Activated naive CD4-positive, alpha-beta T cell treated with anti-CD3 and anti-CD28 coated beads for 36 hours (primary cell): ENCODE data around the gene LMO7. TPM values are rescaled to one million over a fixed set of nuclear protein-coding genes. Genes with fewer than 3 reads are reported as not detected.

Experiments
- CTCF ChIA-PET: fragments of 350-600 bp; sonication (Branson Sonifier 250); formaldehyde crosslinking; loops from one replicate; lab custom pipeline; 2021; ENCODE audit warnings: antibody characterized with exemption; lab: Charles Lee
- DNase-seq: peaks from one replicate; pipeline ENCODE4 v3.0.0-alpha.2; 2020
- H3K27ac Mint-ChIP-seq: one replicate; pipeline ENCODE4 v1.8.0; 2021; ENCODE audit warnings: mild to moderate bottlenecking, mixed read lengths
- H3K27me3 Mint-ChIP-seq: one replicate; pipeline ENCODE4 v1.8.0; 2021; ENCODE audit warnings: low read depth, mixed read lengths
- H3K36me3 Mint-ChIP-seq: one replicate; pipeline ENCODE4 v1.8.0; 2021; ENCODE audit warnings: low read depth, mixed read lengths
- H3K4me1 Mint-ChIP-seq: one replicate; pipeline ENCODE4 v1.8.0; 2021; ENCODE audit warnings: low read depth, mixed read lengths
- H3K4me3 Mint-ChIP-seq: one replicate; pipeline ENCODE4 v1.8.0; 2021; ENCODE audit warnings: mild to moderate bottlenecking, moderate library complexity, mixed read lengths
- H3K9me3 Mint-ChIP-seq: one replicate; pipeline ENCODE4 v1.8.0; 2021; ENCODE audit warnings: mixed read lengths
- intact Hi-C: fragments of 100-400 bp; cut with micrococcal nuclease; formaldehyde crosslinking; loops from one replicate; pipeline ENCODE4 v1.15.1; 2023
- total RNA-seq, 2 experiments: library from RNA; stranded (reverse); gene quantifications; one replicate each; pipeline ENCODE4 v1.2.3, GENCODE V29; 2021

The LMO7 gene
- total RNA-seq: 10 to 100 TPM; 10.5 to 12.0 TPM

DNA sequence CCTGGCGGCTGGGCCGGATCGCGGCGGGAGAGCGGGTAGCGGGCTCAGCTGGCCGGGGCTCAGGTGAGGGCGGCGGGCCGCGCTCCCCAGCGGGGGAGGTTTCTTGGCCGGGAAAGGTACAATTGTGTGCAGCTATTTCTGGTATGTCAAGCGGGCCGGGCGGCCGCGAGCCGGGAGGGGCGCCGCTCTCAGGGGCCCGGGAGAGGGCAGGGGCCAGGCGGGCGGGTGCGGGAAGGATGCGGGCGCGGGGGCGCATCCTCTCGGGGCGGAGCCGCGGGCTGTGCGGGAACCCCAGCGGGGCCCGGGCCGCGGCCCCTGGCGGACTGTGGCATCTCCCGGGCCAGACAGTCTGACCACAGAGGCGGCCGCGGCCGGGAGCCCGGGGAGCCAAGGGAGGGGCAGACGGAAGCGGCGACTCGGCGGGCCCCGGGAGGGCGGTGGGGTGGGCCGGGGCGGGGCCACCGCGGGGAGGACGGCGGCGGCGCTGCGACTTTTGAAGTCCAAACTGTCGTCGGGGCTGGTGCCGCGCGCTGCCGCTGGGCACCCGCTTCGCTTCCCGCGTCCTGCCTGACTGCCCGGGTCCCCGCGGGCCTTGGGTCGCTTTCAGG, at the start of gene LMO7:
LMO7 (plus strand) TSS at position 503 of the 608 bp plus-strand sequence. CDS start 328 bp downstream, outside the sequence.
- H3K27ac Mint-ChIP-seq: no peak within 1 kb of the TSS
- H3K4me3 Mint-ChIP-seq: peak within 1 kb of the TSS; percentile 75
- CTCF ChIA-PET: interaction anchor here (1.2 kb wide), 1 partner anchor 9 kb away, joined by 3 read pairs; no protein-coding TSS in a partner anchor
- intact Hi-C loops: loop anchor here (1.0 to 5.0 kb wide), 6 partner anchors 87 to 309 kb away; partner anchors contain the start of genes TBC1D4 and UCHL3
- DNase-seq: peak; percentile 55
- peaks cover 6% of the 10 kb centered on the region for H3K4me1 Mint-ChIP-seq
- H3K9me3 Mint-ChIP-seq: no peaks in the 10 kb centered on the region
- H3K27me3 Mint-ChIP-seq: peaks cover 12% of the 10 kb centered on the region
- no peaks in the 10 kb centered on the region for H3K36me3 Mint-ChIP-seq

- Mint-ChIP-seq H3K27me3 (no peaks in the 10 kb centered on the region), H3K9me3 (peaks cover 13% of the 10 kb centered on the region), H3K4me3 (no peak overlapping the region), H3K27ac (no peak overlapping the region), H3K36me3 (peaks cover 45% of the 10 kb centered on the region), H3K4me1 (peaks cover 4% of the 10 kb centered on the region)
- intact Hi-C loops: no loop called here
- CTCF ChIA-PET: no interaction called here
- no peak for DNase-seq
These were observed 48.5 kb upstream of the LMO7 start for GRCh38 chr13:75587679-75588078.

- Mint-ChIP-seq H3K4me3 (no peak overlapping the region), H3K9me3 (no peaks in the 10 kb centered on the region), H3K27me3 (no peaks in the 10 kb centered on the region), H3K27ac (no peak overlapping the region), H3K36me3 (peaks cover 30% of the 10 kb centered on the region), H3K4me1 (no peaks in the 10 kb centered on the region)
- CTCF ChIA-PET: interaction anchor here (0.7 kb wide), 1 partner anchor 279 kb away, joined by 3 read pairs; no protein-coding TSS in a partner anchor
- no peak for DNase-seq
- intact Hi-C loops: no loop called here
These were observed 39.4 kb upstream of the LMO7 start for GRCh38 chr13:75596657-75597182.

DNA sequence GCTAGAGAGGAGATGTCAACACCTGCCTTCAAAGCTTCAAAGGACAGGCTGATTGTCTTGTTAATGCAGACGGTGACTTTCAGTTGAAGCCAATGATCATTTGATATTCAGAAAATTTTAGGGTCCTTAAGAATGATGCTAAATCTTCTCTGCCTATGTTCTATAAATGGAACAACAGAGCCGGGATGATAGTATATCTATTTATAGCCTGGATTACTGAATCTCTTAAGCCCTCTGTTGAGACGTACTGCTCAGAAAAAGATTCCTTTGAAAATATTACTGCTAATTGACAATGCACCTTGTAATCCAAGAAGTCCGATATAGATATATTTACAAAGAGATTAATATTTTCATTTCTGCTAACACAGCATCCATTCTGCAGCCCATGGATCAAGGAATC, 35.8 kb upstream of the LMO7 start:
- H3K36me3 Mint-ChIP-seq: peaks cover 32% of the 10 kb centered on the region
- no peaks in the 10 kb centered on the region for H3K27me3 Mint-ChIP-seq
- no peak for DNase-seq
- CTCF ChIA-PET: interaction anchor here (0.5 kb wide), 1 partner anchor 1328 kb away, joined by 3 read pairs; no protein-coding TSS in a partner anchor
- no peak overlapping the region for H3K4me3 Mint-ChIP-seq
- H3K27ac Mint-ChIP-seq: no peak overlapping the region
- intact Hi-C loops: no loop called here
- H3K9me3 Mint-ChIP-seq: no peaks in the 10 kb centered on the region
- no peaks in the 10 kb centered on the region for H3K4me1 Mint-ChIP-seq

DNA sequence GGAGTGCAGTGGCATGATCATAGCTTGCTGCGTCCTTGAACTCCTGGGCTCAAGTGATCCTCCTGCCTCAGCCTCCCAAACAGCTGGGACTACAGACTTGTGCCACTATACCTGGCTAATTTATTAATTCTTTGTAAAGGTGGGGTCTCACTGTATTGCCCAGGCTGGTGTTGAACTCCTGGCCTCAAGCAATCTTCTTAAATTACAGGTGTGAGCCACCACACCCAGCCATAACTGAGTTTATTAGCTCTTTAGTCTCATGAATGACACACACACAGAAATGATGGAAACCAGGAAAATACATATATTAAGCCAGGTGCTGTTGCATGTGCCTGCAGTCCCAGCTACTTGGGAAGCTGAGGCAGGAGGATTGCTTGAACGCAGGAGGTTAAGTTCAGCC, 33.1 kb upstream of the LMO7 start:
- Mint-ChIP-seq H3K9me3 (no peaks in the 10 kb centered on the region), H3K4me1 (no peaks in the 10 kb centered on the region), H3K36me3 (peaks cover 29% of the 10 kb centered on the region), H3K4me3 (no peak overlapping the region), H3K27me3 (no peaks in the 10 kb centered on the region), H3K27ac (no peak overlapping the region)
- intact Hi-C loops: no loop called here
- no peak for DNase-seq
- CTCF ChIA-PET: no interaction called here

- Mint-ChIP-seq H3K4me1 (no peaks in the 10 kb centered on the region), H3K36me3 (peaks cover 13% of the 10 kb centered on the region), H3K4me3 (no peak overlapping the region), H3K27ac (no peak overlapping the region), H3K9me3 (no peaks in the 10 kb centered on the region), H3K27me3 (no peaks in the 10 kb centered on the region)
- no peak for DNase-seq
- intact Hi-C loops: no loop called here
- CTCF ChIA-PET: no interaction called here
These were observed 28.7 kb upstream of the LMO7 start for GRCh38 chr13:75607447-75607846.

DNA sequence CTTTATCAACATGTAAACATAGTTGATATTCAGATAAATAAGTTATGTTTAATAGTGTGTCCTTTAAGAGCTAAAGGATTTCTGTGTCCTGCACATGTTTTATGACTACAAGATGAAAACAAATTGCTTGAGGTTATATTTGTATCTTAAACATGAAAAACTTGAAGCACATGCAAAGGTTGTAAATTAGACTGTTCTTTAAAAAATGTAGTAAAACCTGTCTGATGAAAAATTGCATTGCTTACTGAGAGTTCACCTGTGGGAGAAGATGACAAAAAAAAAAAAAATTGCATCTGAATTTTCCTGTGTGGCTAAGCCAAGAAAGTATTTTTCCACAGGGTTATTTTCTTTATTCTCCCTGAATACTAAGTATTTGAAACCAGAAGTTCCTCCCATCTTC, 25.7 kb upstream of the LMO7 start:
- intact Hi-C loops: no loop called here
- no peaks in the 10 kb centered on the region for H3K9me3 Mint-ChIP-seq
- peaks cover 19% of the 10 kb centered on the region for H3K36me3 Mint-ChIP-seq
- no peak for DNase-seq
- H3K4me3 Mint-ChIP-seq: no peak overlapping the region
- H3K27me3 Mint-ChIP-seq: no peaks in the 10 kb centered on the region
- CTCF ChIA-PET: no interaction called here
- no peaks in the 10 kb centered on the region for H3K4me1 Mint-ChIP-seq
- H3K27ac Mint-ChIP-seq: no peak overlapping the region

DNA sequence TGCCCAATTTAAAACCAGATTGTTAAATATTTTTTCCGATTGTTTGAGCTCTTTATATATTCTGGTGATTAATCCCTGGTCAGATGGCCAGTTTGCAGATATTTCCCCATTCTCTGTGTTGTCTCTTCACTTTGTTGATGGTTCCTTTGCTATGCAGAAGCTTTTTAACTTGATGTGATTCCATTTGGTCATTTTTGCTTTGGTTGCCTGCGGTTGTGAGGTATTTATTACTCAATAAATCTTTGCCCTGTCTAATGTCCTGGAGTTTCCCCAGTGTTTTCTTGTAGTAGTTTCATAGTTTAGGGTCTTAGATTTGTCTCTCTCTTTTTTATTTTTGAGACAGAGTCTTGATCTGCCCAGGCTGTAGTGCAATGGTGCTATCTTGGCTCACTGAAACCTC, 23.8 kb upstream of the LMO7 start:
- Mint-ChIP-seq H3K9me3 (no peaks in the 10 kb centered on the region), H3K36me3 (peaks cover 12% of the 10 kb centered on the region), H3K27ac (no peak overlapping the region), H3K4me3 (no peak overlapping the region), H3K4me1 (no peaks in the 10 kb centered on the region), H3K27me3 (no peaks in the 10 kb centered on the region)
- DNase-seq: no peak
- intact Hi-C loops: no loop called here
- CTCF ChIA-PET: no interaction called here

DNA sequence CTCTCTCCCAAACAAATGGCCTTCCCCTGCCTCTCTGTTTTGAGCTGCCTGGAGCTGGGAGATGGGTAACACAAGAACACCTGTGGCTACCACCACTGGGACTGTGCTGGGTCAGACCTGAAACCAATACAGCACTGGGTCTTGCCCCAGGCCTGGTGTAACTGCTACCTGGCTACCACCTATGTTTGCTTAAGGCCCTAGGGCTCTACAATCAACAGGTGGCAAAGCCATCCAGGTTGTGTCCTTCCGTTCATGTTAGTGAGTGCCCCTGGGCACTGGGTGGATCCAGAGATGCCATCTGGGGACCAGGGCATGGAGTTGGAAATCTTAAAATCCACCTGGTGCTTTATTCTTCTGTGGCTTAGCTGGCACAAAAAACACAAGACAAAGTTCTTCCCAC, 18.9 kb upstream of the LMO7 start:
- intact Hi-C loops: no loop called here
- H3K9me3 Mint-ChIP-seq: no peaks in the 10 kb centered on the region
- no peak overlapping the region for H3K4me3 Mint-ChIP-seq
- CTCF ChIA-PET: no interaction called here
- no peaks in the 10 kb centered on the region for H3K27me3 Mint-ChIP-seq
- H3K27ac Mint-ChIP-seq: no peak overlapping the region
- no peaks in the 10 kb centered on the region for H3K4me1 Mint-ChIP-seq
- H3K36me3 Mint-ChIP-seq: peaks cover 16% of the 10 kb centered on the region
- DNase-seq: no peak

- CTCF ChIA-PET: interaction anchor here (0.7 kb wide), 1 partner anchor 77 kb away, joined by 3 read pairs; no protein-coding TSS in a partner anchor
- no peak for DNase-seq
- Mint-ChIP-seq H3K36me3 (peaks cover 10% of the 10 kb centered on the region), H3K27ac (no peak overlapping the region), H3K4me3 (no peak overlapping the region), H3K4me1 (no peaks in the 10 kb centered on the region), H3K27me3 (no peaks in the 10 kb centered on the region), H3K9me3 (no peaks in the 10 kb centered on the region)
- intact Hi-C loops: no loop called here
These were observed 17.8 kb upstream of the LMO7 start for GRCh38 chr13:75618308-75618707.

DNA sequence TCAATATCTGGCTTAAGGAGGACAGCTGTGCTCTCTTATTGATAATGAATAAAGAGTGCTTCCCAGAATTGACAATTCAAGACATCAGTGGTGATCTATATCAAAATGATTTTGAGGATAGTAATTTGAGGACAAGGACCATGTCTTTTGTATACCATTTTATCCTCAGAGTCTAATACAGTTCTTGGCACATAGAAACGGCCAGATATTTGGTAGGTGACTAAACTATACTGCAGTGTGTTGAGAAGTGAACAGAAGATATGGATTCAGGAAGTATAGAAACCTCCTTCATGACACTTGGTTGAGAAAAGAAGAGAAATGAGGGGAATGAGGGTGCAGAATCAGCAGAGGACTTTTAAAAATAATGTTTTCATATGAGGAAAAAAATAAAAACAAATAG, 16.1 kb upstream of the LMO7 start:
- Mint-ChIP-seq H3K36me3 (peaks cover 14% of the 10 kb centered on the region), H3K27me3 (no peaks in the 10 kb centered on the region), H3K27ac (no peak overlapping the region), H3K4me1 (no peaks in the 10 kb centered on the region), H3K4me3 (no peak overlapping the region), H3K9me3 (no peaks in the 10 kb centered on the region)
- CTCF ChIA-PET: interaction anchor here (0.7 kb wide), 1 partner anchor 1432 kb away, joined by 3 read pairs; no protein-coding TSS in a partner anchor
- intact Hi-C loops: no loop called here
- DNase-seq: no peak

DNA sequence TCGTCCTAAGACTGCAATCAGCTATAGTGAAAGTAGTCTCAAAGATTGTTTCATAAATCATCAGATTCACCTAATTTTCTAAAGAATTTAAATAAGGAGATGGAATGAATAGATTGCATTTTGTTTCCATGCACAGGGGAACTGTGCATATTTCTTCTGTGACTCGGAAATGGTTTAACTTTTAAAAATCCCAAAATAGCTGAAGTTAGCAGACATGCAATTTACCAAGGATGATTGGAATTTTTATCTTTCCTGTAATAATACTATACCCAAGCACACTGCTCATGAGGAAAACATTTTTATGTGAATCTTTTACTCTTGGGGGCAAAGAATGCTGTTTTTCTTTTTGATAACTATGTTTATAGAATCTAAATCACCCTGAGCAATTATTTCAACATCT, 15.0 kb upstream of the LMO7 start:
- CTCF ChIA-PET: no interaction called here
- Mint-ChIP-seq H3K27ac (no peak overlapping the region), H3K36me3 (peaks cover 25% of the 10 kb centered on the region), H3K4me1 (no peaks in the 10 kb centered on the region), H3K9me3 (no peaks in the 10 kb centered on the region), H3K4me3 (no peak overlapping the region), H3K27me3 (no peaks in the 10 kb centered on the region)
- intact Hi-C loops: no loop called here
- DNase-seq: no peak

DNA sequence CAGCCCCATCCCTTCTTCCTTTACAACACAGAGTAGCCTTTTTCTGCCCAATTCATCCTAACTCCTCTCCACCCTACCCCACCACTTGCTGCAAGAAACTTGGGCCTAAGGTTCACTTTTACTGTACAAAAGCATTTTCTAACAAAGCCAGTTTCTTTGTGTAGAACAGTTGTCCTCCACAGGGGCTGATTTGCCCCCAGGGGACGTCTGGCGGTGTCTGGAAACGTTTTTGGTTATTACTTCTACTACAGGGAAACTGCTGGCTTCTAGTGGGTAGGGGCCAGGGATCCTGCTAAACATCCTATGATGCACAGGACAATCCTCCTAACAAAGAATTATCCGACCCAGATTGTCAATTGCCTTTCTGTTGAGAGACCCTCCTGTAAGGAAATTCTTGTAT, 7.3 kb upstream of the LMO7 start:
- CTCF ChIA-PET: no interaction called here
- DNase-seq: no peak
- H3K4me1 Mint-ChIP-seq: peaks cover 2% of the 10 kb centered on the region
- intact Hi-C loops: no loop called here
- no peak overlapping the region for H3K27ac Mint-ChIP-seq
- peaks cover 20% of the 10 kb centered on the region for H3K36me3 Mint-ChIP-seq
- H3K9me3 Mint-ChIP-seq: no peaks in the 10 kb centered on the region
- H3K27me3 Mint-ChIP-seq: no peaks in the 10 kb centered on the region
- no peak overlapping the region for H3K4me3 Mint-ChIP-seq
